ACC112 (cell line): Measurements from ENCODE around the gene ASMTL.
A peak's percentile ranks its signal among the peaks of the same experiment; 100 is the strongest.

Experiments used
- H2AFZ ChIP-seq: fragments of 200-600 bp; sonication (generic); one replicate; pipeline ENCODE4 v1.6.0; 2017; ENCODE audit warnings: antibody characterized with exemption, low read length; ENCODE audit not compliant: unreplicated experiment
- H3K27ac ChIP-seq: fragments of 200-600 bp; sonication (generic); 2 replicates; pipeline ENCODE4 v1.5.1; 2014; ENCODE audit warnings: low read depth, mild to moderate bottlenecking, antibody characterized with exemption, low read length, moderate library complexity
- H3K27me3 ChIP-seq: fragments of 200-600 bp; sonication (generic); 2 replicates; pipeline ENCODE4 v1.6.1; 2014; ENCODE audit warnings: mild to moderate bottlenecking, antibody characterized with exemption, low read length, moderate library complexity, mixed read lengths; ENCODE audit not compliant: insufficient read depth
- H3K36me3 ChIP-seq: fragments of 200-600 bp; sonication (generic); 2 replicates; pipeline ENCODE4 v1.6.1; 2016; ENCODE audit warnings: mild to moderate bottlenecking, antibody characterized with exemption, low read length, moderate library complexity, mixed read lengths; ENCODE audit not compliant: insufficient read depth
- H3K4me1 ChIP-seq: fragments of 200-600 bp; sonication (generic); one replicate; pipeline ENCODE4 v1.6.1; 2016; ENCODE audit warnings: low read length, mixed read lengths; ENCODE audit not compliant: insufficient read depth, unreplicated experiment, control insufficient read depth
- H3K4me3 ChIP-seq: fragments of 200-600 bp; sonication (generic); 2 replicates; pipeline ENCODE4 v1.5.1; 2014; ENCODE audit warnings: mild to moderate bottlenecking, low read depth, low read length
- H3K79me2 ChIP-seq: fragments of 200-600 bp; sonication (generic); one replicate; pipeline ENCODE4 v1.6.0; 2016; ENCODE audit warnings: low read length; ENCODE audit not compliant: control insufficient read depth, unreplicated experiment, insufficient read depth

ASMTL gene

GRCh38 chrX:1393871-1394615, 58.7 kb downstream of the ASMTL start:
- Histone ChIP-seq H3K4me3 (peak overlapping the region; percentile 100), H3K27ac (peak overlapping the region; percentile 81), H3K36me3 (peaks cover 38% of the 10 kb centered on the region), H3K27me3 (no peaks in the 10 kb centered on the region), H3K79me2 (peaks cover 63% of the 10 kb centered on the region), H3K4me1 (peaks cover 32% of the 10 kb centered on the region), H2AFZ (no peak overlapping the region)

- peak overlapping the region; percentile 93 for H3K27ac ChIP-seq
Measured at GRCh38 chrX:1392376-1393068, 60.2 kb downstream of the ASMTL start.

DNA sequence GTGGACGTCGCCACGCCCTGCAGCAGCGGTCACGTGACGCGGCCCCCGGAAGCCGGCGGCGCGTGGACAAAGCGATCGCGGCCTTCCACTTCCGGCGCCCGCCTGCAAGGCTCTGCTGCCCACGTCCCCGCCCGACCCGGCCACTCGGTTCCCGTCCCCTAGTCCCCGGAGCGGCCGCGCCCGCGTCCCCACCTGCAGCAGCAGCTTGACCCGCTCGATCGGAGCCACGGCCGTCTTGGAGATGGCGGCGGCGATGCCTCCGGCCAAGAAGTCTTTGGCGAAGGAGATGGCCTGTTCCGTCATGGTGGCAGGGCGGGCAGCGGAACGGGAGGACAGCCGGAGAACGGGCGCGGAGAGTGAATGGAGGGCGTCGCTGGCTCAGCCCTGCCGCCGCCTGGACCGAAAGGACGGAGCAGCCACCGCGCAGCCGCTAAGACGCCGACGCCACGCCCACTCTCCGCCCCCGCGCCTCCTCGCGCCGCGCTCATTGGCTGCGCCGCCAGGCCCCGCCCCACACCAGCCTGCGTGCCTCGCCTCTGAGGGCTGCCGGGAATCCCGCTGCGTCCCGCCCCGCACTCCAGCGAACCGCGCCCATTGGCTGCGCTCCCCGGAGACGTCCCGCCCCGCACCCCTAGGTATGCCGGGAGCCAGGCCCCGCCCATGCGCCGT, 60.9 kb downstream of the ASMTL start, which contains the start of gene SLC25A6:
Gene SLC25A6, minus strand, starts transcription at position 407 of the 669 bp plus-strand sequence. Its CDS starts 104 bp downstream, at position 303.
- Histone ChIP-seq H3K4me3 (peak within 1 kb of the TSS; percentile 100), H2AFZ (peak within 1 kb of the TSS; percentile 93), H3K27me3 (no peaks in the 10 kb centered on the region), H3K36me3 (peaks cover 49% of the 10 kb centered on the region), H3K27ac (peak within 1 kb of the TSS; percentile 97), H3K79me2 (peaks cover 85% of the 10 kb centered on the region), H3K4me1 (peaks cover 38% of the 10 kb centered on the region)

More at GRCh38 chrX:1392376-1393068, 60.2 kb downstream of the ASMTL start:
- H3K79me2 ChIP-seq = peaks cover 78% of the 10 kb centered on the region
- no peaks in the 10 kb centered on the region for H3K27me3 ChIP-seq
- H3K4me3 ChIP-seq = peak overlapping the region; percentile 100
- peaks cover 44% of the 10 kb centered on the region for H3K36me3 ChIP-seq
- peak overlapping the region; percentile 68 for H2AFZ ChIP-seq
- H3K4me1 ChIP-seq = peaks cover 38% of the 10 kb centered on the region

- Histone ChIP-seq H3K36me3 (peaks cover 54% of the 10 kb centered on the region), H3K27ac (peak overlapping the region; percentile 97)
Measured at GRCh38 chrX:1391370-1391706, 61.4 kb downstream of the ASMTL start.

DNA sequence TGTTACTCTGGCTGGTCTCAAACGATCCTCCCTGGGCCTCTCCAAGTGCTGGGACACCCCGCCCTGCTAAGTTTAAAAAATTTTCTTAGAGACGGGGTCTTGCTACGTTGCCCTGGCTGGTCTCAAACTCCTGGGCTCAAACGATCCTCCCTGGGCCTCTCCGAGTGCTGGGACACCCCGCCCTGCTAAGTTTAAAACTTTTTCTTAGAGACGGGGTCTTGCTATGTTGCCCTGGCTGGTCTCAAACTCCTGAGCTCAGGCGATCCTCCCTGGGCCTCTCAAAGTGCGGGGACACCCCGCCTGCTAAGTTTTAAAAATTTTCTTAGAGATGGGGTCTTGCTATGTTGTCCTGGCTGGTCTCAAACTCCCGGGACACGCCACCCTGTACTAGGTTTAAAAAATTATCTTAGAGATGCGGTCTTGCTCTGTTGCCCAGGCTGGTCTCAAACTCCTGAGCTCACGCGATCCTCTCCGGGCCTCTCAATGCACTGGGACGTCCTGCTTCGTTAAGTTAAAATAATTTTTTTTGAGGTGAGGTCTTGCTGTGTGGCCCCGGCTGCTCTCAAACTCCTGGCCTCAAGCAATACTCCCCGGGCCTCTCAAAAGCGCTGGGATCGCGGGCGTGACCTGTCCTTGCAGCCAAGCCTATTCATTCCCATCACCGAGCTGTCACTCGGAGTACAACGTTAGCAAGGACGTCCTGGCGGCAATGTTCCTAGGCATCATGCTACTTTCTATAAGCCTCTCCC, 61.9 kb downstream of the ASMTL start:
- H3K27me3 ChIP-seq = no peaks in the 10 kb centered on the region
- peaks cover 58% of the 10 kb centered on the region for H3K36me3 ChIP-seq
- peak overlapping the region; percentile 97 for H3K27ac ChIP-seq
- H3K79me2 ChIP-seq = peaks cover 91% of the 10 kb centered on the region
- peaks cover 38% of the 10 kb centered on the region for H3K4me1 ChIP-seq
- H2AFZ ChIP-seq = no peak overlapping the region
- H3K4me3 ChIP-seq = peak overlapping the region; percentile 100

More at GRCh38 chrX:1391370-1391706, 61.4 kb downstream of the ASMTL start:
- H3K79me2 ChIP-seq = peaks cover 90% of the 10 kb centered on the region
- H3K4me1 ChIP-seq = peaks cover 38% of the 10 kb centered on the region
- H2AFZ ChIP-seq = no peak overlapping the region
- peak overlapping the region; percentile 100 for H3K4me3 ChIP-seq
- H3K27me3 ChIP-seq = no peaks in the 10 kb centered on the region

DNA sequence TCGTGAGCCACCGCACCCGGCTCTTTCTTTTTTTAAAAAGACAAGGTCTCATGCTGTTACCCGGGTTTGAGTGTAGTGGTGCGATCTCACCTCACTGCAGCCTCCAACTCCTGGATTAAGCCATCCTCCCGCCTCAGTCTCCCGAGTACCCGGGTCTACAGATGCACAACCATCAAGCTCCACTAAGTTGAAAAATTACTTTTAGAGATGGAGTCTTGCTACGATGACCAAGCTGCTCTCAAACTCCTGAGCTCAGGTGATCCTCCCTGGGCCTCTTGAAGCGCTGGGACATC, 62.8 kb downstream of the ASMTL start:
- H2AFZ ChIP-seq = no peak overlapping the region
- H3K27ac ChIP-seq = no peak overlapping the region
- H3K4me1 ChIP-seq = peaks cover 30% of the 10 kb centered on the region
- H3K27me3 ChIP-seq = no peaks in the 10 kb centered on the region
- H3K4me3 ChIP-seq = peak overlapping the region; percentile 100; the same call in 1 of the 2 replicates
- peaks cover 84% of the 10 kb centered on the region for H3K79me2 ChIP-seq
- peaks cover 58% of the 10 kb centered on the region for H3K36me3 ChIP-seq

DNA sequence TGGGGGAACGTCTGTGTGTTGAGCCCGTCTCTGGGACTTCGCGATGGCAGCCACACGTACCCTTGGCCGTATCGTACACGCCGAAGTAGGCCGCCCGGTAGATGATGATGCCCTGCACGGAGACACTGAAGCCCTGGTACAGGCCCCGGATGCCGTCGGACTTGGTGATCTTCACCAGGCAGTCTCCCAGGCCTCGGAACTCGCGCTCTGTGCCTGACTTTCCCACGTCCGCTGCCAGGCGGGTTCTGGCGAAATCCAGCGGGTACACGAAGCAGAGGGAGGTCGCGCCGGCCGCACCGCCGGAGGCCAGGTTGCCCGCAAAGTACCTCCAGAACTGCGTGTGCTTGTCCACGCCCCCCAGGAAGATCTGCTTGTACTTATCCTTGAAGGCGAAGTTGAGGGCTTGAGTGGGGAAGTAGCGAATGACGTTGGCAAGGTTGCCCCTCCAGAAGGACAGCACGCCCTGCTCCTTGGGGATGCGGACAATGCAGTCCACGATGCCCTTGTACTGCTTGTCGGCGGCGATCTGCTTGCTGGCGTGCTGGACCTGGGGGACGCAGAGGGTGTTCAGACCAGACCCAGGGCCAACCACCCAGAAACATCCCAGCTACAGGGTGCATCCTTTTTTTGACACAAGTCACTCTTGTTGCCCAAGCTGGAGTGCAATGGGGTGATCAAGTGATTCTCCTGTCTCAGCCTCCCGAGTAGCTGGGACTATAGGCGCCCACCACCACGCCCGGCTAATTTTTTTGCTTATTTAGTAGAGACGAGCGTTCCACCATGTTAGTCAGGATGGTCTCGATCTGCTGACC, 63.3 kb downstream of the ASMTL start:
- Histone ChIP-seq H2AFZ (no peak overlapping the region), H3K27ac (no peak overlapping the region), H3K79me2 (peaks cover 79% of the 10 kb centered on the region), H3K36me3 (peaks cover 63% of the 10 kb centered on the region), H3K4me1 (peaks cover 25% of the 10 kb centered on the region), H3K27me3 (no peaks in the 10 kb centered on the region), H3K4me3 (peak overlapping the region; percentile 100; the same call in 1 of the 2 replicates)

GRCh38 chrX:1388651-1389050, 64.1 kb downstream of the ASMTL start:
- no peak overlapping the region for H3K27ac ChIP-seq
- no peak overlapping the region for H3K4me3 ChIP-seq
- no peaks in the 10 kb centered on the region for H3K27me3 ChIP-seq
- peaks cover 72% of the 10 kb centered on the region for H3K79me2 ChIP-seq
- H3K4me1 ChIP-seq = peaks cover 23% of the 10 kb centered on the region
- H2AFZ ChIP-seq = no peak overlapping the region
- H3K36me3 ChIP-seq = peaks cover 68% of the 10 kb centered on the region

GRCh38 chrX:1387141-1387776, 65.5 kb downstream of the ASMTL start:
- no peak overlapping the region for H2AFZ ChIP-seq
- H3K27ac ChIP-seq = no peak overlapping the region
- peaks cover 31% of the 10 kb centered on the region for H3K4me1 ChIP-seq
- H3K79me2 ChIP-seq = peaks cover 61% of the 10 kb centered on the region
- H3K4me3 ChIP-seq = no peak overlapping the region
- peaks cover 68% of the 10 kb centered on the region for H3K36me3 ChIP-seq
- H3K27me3 ChIP-seq = no peaks in the 10 kb centered on the region
